ENCODE measurements around the gene CENPX. TPM values are rescaled to one million over a fixed set of nuclear protein-coding genes. Genes with fewer than 3 reads are reported as not detected.

Gene CENPX
- total RNA-seq, 1 donor = 18.6 TPM

DNA sequence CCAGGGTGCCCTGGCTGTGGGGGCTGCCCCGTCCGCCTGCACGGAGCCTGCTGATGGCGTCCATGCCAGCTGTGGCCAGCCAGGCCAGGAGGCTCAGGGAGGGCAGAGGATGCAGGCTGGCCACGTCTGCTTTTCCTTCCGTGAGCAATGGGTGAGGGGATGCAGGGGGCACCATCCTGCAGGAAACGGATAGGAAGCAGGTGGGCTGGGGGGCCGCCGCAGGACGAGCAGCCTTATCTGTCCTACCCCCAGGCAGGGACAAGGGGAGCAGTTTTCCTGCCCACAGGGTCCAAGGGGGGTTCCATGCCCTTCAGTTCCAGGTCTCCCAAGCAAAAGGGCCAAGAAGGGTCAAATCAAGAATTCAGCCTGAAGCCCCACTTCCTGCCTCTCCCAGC lies 36.2 kb upstream of the CENPX start:
- no peaks in the 10 kb centered on the region for H3K9me3 ChIP-seq (ENCODE audit: low read depth, low read length)
- no peaks in the 10 kb centered on the region for H3K27me3 ChIP-seq (ENCODE audit: insufficient read depth, low read length)
- no peak overlapping the region for H3K4me3 ChIP-seq (ENCODE audit: low read length)
- peaks cover 3% of the 10 kb centered on the region for H3K4me1 ChIP-seq (ENCODE audit: insufficient read depth, low read length)

DNA sequence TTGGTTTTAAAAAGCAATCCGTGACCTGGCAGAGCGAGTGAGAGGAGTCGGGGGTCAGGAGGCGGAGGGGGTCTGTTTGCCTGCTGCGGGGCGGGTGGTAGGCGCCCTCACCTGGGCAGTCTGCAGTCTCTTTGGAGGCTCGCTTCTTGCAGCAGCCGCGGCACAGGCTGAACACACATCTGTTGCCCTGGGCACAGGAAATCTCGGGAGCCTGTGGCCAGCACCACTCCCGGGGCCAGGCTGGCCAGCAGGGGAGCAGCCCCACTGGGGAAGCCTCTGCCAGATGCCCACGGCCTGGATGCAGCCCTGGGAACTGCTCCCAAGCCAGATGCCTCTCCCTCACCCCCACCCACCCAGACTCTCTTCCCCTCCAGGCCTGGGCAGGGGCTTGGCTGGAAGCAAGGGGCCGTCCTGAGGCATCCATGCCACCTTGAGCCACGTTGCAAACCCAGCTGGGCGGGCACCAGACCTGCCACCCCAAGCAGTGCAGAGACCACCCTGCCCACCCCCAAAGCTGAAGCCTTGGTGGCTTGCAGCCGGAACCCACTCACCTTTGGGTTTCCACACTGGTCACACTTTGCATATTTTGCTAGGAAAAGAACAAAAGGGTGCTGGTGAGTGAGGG lies 35.7 kb upstream of the CENPX start:
- no peaks in the 10 kb centered on the region for H3K9me3 ChIP-seq (ENCODE audit: low read depth, low read length)
- no peak overlapping the region for H3K4me3 ChIP-seq (ENCODE audit: low read length)
- no peaks in the 10 kb centered on the region for H3K27me3 ChIP-seq (ENCODE audit: insufficient read depth, low read length)
- peaks cover under 1% of the 10 kb centered on the region for H3K4me1 ChIP-seq (ENCODE audit: insufficient read depth, low read length)

DNA sequence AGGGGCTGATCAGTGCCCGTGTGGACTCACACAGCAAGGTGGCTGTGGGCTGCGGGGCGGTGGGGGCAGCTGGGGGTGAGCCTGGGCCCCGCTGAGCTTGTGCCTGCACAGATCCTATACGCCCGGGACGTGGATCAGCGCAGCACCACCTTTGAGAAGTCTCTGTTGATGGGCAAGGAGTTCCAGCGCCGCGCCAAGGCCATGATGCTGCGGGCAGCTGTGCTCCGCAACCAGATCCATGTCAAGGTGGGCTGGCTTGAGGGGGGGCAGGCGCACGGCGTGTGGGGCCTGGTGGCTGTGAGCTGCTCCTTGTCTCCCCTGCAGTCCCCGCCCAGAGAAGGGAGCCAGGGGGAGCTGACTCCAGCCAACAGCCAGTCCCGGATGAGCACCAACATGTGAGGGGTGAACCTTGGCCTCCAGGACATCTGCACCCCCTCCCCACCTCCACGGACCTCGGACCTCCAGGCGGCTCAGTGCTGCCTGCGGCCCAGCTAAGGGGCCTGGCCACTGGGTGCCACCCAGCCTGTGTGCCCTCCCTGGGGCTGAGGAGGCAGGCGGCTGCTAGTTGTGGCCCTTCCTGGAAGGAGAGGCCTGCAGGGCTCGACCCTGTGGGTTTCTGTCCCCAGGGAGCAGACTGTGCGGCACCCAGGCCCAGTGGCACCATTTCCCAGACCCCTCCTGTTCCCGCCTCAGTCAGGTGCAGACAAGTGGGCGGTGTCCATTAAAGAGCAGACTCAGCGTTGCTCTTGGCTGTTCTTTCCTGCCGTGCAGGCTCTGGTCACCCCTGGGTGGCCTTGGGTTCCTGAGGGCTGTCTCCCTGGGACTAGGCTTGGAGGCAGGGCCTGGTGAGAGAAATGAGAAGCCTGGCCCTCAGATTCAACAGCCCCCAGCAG lies 34.3 kb upstream of the CENPX start:
- Histone ChIP-seq H3K27me3 (ENCODE audit: insufficient read depth, low read length) (no peaks in the 10 kb centered on the region), H3K4me3 (ENCODE audit: low read length) (no peak overlapping the region), H3K4me1 (ENCODE audit: insufficient read depth, low read length) (peaks cover 13% of the 10 kb centered on the region), H3K9me3 (ENCODE audit: low read depth, low read length) (no peaks in the 10 kb centered on the region)

DNA sequence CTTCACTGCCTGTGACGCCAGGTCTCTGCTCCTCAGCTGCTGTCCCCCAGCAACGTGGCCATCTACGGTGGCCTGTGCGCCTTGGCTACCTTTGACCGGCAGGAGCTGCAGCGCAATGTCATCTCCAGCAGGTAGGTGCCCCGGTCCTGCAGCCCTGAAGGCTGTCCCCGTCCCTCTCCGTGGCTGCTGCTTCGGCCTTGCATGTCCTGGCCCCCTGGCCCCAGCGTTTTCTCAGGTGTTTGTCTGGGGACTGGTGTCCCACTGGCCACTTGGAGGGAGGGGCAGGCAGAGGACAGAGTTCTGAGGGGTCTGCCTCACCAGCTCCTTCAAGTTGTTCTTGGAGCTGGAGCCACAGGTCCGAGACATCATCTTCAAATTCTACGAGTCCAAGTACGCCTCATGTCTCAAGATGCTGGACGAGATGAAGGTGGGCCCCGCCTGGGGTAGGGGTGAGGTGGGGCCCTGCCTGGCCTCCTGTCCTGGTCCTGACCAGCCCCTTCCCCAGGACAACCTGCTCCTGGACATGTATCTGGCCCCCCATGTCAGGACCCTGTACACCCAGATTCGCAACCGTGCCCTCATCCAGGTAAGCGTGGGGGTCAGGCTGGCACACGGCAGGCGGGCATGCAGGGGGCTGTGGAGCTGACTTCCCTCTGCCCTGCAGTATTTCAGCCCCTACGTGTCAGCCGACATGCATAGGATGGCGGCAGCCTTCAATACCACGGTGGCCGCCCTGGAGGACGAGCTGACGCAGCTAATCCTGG lies 33.5 kb upstream of the CENPX start:
- Histone ChIP-seq H3K4me1 (ENCODE audit: insufficient read depth, low read length) (peaks cover 13% of the 10 kb centered on the region), H3K4me3 (ENCODE audit: low read length) (no peak overlapping the region), H3K27me3 (ENCODE audit: insufficient read depth, low read length) (no peaks in the 10 kb centered on the region), H3K9me3 (ENCODE audit: low read depth, low read length) (no peaks in the 10 kb centered on the region)

DNA sequence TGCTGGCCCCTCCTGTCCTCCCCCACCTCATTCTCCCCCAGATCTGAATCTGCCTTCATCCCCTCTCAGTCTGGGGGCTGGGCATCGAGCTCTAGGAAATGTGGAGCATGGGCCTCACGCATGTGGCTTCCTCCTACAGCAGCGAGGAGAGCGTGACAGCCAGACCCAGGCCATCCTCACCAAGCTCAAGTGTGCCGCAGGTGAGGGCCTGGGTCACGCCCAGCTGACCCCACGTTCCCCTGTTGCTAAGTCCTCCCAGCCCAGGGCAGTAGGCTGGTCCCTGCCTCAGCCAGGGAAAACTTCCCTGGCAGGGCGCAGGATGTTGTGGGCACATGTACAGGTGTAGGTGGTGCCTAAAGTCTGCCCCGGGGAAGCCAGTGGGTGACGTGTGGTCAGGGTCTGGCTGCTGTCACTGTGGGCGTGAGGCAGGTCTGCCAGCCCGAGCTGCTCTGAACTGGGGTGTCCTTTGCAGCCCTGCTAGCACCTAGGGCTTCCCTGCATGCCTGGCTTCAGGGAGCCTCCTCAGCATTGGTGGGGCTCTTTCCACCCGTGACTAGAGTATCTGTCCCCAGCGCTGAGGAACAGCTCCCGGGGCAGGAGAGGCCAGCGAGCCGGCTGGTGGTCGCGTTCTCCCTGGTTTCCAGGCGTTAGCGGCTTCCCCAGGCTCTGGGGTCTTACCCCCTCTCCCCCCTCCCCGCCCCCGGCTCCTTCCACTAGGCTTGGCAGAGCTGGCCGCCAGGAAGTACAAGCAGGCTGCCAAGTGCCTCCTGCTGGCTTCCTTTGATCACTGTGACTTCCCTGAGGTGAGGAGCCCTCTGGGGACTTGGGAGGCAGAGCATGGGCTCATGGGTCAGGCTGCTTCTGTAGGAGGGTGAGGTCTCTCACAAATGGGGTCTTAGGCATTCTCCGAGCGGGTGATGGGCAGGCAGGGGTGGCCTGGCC lies 32.6 kb upstream of the CENPX start:
- Histone ChIP-seq H3K27me3 (ENCODE audit: insufficient read depth, low read length) (no peaks in the 10 kb centered on the region), H3K9me3 (ENCODE audit: low read depth, low read length) (no peaks in the 10 kb centered on the region), H3K4me3 (ENCODE audit: low read length) (no peak overlapping the region), H3K4me1 (ENCODE audit: insufficient read depth, low read length) (peaks cover 21% of the 10 kb centered on the region)

DNA sequence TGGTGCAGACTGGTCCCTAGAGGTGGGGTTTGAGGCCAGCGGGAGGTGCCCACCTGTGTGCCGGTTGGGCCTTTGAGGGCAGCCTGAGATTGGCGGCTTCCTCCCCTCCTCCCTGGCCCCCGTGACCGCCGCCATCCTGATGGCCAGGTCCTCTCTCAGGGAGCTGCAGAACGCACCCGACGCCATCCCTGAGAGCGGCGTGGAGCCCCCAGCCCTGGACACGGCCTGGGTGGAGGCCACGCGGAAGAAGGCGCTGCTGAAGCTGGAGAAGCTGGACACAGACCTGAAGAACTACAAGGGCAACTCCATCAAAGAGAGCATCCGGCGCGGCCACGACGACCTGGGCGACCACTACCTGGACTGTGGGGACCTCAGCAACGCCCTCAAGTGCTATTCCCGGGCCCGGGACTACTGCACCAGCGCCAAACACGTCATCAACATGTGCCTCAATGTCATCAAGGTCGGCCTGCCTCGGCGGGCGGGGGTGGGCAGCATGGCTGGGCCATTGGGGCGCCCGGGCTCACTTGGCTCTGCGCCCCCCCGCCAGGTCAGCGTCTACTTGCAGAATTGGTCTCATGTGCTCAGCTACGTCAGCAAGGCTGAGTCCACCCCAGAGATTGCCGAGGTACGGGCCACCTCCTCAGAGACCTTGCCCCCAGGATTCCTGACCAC lies 31.8 kb upstream of the CENPX start:
- no peak overlapping the region for H3K4me3 ChIP-seq (ENCODE audit: low read length)

DNA sequence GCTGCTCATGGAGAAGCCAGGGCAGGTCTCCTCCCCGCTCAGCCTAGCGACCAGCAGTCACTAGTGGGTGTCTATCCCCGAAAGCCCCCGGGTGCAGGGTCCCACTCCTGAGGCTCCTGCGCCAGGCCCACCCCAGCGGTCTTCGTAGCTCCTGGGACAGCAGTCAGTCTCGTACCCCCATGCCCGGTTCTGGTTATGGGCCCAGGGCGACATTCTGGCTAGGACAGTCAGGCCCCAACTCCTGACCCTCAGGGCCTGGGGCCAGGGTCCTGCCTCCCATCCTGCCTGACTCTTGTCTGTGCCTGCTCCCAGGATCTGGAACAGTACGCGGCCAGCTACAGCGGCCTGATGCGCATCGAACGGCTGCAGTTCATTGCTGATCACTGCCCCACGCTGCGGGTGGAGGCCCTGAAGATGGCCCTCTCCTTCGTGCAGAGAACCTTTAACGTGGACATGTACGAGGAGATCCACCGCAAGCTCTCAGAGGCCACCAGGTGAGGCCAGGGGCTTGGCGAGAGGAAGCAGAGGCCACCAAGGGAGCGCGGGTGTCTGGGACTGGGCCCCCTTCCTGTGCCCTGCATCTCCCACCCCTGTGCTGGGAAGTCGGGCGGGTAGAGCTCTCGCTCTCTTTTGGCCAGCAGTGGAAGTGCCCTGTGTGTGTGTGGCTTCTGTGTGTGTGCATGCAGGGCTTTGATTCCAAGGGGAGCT lies 31.0 kb upstream of the CENPX start:
- Histone ChIP-seq H3K4me1 (ENCODE audit: insufficient read depth, low read length) (peaks cover 21% of the 10 kb centered on the region), H3K4me3 (ENCODE audit: low read length) (no peak overlapping the region), H3K9me3 (ENCODE audit: low read depth, low read length) (no peaks in the 10 kb centered on the region), H3K27me3 (ENCODE audit: insufficient read depth, low read length) (no peaks in the 10 kb centered on the region)

More for the DNA sequence above, 31.8 kb upstream of the CENPX start:
- no peaks in the 10 kb centered on the region for H3K9me3 ChIP-seq (ENCODE audit: low read depth, low read length)
- no peaks in the 10 kb centered on the region for H3K27me3 ChIP-seq (ENCODE audit: insufficient read depth, low read length)
- H3K4me1 ChIP-seq (ENCODE audit: insufficient read depth, low read length) = peaks cover 21% of the 10 kb centered on the region

DNA sequence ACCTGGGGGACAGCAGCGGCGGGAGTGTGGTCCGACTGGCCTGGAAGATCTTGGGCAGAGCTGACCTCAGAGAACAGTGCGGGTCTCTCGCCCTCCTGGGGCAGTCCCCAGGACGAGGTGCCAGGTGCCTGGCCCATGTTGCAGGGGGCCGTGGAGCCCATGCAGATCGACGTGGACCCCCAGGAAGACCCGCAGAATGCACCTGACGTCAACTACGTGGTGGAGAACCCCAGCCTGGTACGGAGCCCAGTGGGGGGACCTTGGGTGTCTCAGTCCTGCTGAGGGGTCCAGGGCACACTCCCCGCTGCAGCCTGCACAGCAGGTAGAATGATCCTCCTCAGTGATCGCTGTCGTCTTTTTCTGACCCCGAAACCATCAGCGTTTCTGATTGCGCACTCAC lies 30.5 kb upstream of the CENPX start:
- Histone ChIP-seq H3K4me3 (ENCODE audit: low read length) (no peak overlapping the region), H3K9me3 (ENCODE audit: low read depth, low read length) (no peaks in the 10 kb centered on the region), H3K27me3 (ENCODE audit: insufficient read depth, low read length) (no peaks in the 10 kb centered on the region), H3K4me1 (ENCODE audit: insufficient read depth, low read length) (peaks cover 21% of the 10 kb centered on the region)

DNA sequence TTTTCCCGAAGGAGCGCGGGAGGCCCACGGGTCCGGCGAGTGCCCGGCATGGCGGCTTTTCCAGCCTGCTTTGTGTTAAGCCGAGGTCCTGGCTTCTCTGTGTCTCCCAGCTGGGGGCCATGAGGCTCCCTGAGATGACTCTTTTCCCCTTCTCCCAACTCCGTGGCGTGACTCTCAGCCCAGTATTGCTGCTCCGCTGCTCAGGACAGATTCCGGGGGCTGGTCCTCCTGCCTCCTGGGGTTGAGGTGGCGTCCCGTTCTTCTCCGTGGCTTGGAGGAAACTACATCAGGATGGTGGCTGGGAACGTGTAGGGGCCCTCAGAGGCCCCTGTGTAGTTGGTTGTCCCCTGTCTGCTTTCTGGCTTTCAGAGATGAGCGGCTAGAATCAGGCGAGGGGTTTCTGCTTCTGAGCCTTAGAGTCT lies 30.0 kb upstream of the CENPX start:
- peak overlapping the region; percentile 56 for H3K4me3 ChIP-seq (ENCODE audit: low read length)
- H3K27me3 ChIP-seq (ENCODE audit: insufficient read depth, low read length) = no peaks in the 10 kb centered on the region
- no peaks in the 10 kb centered on the region for H3K9me3 ChIP-seq (ENCODE audit: low read depth, low read length)
- H3K4me1 ChIP-seq (ENCODE audit: insufficient read depth, low read length) = peaks cover 21% of the 10 kb centered on the region

DNA sequence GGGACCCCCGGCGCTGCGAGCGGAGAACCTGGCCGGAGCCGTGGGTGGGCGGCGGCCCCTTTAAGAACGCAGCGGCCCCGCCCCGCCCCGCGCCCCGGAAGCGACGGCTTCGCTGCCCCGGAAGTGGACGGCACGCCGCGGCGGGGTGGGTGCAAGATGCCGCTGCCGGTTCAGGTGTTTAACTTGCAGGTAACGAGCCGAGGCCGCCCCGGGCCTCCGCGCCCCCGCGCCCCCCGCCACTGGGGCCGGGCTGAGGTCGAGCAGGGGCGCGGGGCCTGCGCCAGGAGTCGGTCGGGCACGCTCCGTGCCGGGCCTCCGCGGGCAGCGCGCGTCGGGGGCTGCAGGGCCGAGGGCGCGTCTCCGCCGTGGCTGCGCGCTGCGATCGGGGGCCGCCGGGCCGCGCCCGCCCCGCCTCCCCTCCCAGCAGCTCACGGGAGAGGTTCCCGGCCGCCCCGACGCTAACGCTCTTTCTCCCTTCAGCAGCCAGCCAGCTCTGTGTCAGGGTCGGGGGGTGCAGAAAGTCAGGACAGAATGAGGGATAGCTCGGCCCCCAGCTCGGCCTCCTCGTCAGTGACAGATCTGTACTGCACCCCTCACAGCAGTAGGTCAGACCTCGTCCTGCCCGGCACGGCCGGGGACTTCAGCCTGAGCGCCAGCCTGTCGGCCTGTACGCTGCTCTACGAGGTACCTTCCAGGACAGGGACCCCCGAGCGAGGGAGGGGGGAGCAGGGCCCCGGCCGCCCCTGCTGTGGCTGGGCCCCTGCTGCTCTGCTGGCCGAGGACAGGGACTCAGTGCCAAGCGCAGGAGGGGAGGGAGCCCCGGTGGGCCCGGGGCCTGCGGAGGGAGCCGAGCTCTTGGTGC lies 29.3 kb upstream of the CENPX start, which contains the start of the genes GPS1 and RFNG:
Gene GPS1 (plus strand): TSS at position 123 of the 862 bp plus-strand sequence. CDS start 34 bp downstream, at position 157.
Gene RFNG (minus strand): TSS at position 36 of the 862 bp plus-strand sequence. CDS start 45 bp downstream, outside the sequence.
- no peaks in the 10 kb centered on the region for H3K9me3 ChIP-seq (ENCODE audit: low read depth, low read length)
- H3K4me1 ChIP-seq (ENCODE audit: insufficient read depth, low read length) = peaks cover 21% of the 10 kb centered on the region
- no peaks in the 10 kb centered on the region for H3K27me3 ChIP-seq (ENCODE audit: insufficient read depth, low read length)
- peak within 1 kb of the TSS; percentile 56 for H3K4me3 ChIP-seq (ENCODE audit: low read length)

DNA sequence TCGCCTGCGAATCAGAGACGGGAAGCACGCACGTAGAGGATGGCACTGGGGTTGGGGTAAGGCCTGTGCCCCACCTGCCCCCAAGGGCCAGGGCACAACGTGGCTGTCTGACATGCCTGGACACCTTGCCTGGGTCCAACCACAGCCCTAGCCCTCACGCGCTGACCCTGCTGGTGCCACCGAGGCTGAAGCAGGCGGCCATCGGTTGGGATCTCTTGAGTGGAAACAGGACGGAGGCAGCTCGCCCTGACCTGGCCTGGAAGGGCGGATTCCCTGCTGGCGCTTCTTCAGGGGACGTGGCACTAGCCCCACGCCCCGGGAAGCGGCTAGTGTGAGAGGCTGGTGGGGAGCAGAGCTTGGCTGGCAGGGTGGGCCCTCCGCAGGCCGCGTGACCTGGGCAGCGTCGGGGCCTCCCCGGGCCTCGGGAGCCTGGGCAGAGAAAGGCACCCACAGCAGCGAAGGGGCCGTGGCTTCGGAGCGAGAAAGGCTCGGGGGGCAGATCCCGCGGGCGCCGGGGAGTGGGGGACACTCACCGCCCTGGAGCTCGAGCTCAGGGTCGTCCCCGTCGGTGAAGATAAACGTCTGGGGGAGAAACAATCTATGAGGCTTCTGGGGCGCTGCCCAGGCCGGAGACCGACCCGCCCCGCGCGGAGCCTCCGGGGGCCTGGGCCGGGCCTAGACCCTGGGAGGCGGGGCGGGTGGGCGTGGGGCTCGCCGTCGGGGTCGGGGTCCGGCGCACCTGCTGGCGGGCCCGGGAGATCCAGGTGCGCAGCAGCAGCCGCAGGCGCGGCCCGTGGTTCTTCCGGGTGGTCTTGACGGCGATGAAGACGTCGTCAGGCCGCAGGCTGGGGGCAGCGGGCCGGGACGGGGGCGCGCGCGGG lies 28.3 kb upstream of the CENPX start:
- H3K9me3 ChIP-seq (ENCODE audit: low read depth, low read length) = no peaks in the 10 kb centered on the region
- H3K27me3 ChIP-seq (ENCODE audit: insufficient read depth, low read length) = no peaks in the 10 kb centered on the region
- H3K4me1 ChIP-seq (ENCODE audit: insufficient read depth, low read length) = peaks cover 21% of the 10 kb centered on the region
- H3K4me3 ChIP-seq (ENCODE audit: low read length) = peak overlapping the region; percentile 56

All from mononuclear cell (primary cell).